ENCODE data around the gene PRPS2.

GRCh38 chrX:12844319-12844718, 53.1 kb downstream of the PRPS2 start:
- no peak for TF ChIP-seq POLR2A (IDR thresholded peaks at IDR 0.05; ENCODE audit: low read depth, low read length)
- no peak for TF ChIP-seq POLR2AphosphoS5 (IDR thresholded peaks at IDR 0.05; ENCODE audit: low read depth, low read length)
- no peak for TF ChIP-seq TAF1 (IDR thresholded peaks at IDR 0.05; ENCODE audit: low read depth, low read length)
- no peak for TF ChIP-seq SPI1 (IDR thresholded peaks at IDR 0.05; ENCODE audit: low read depth, low read length)
- no peak for TF ChIP-seq PAX5 (IDR thresholded peaks at IDR 0.05; ENCODE audit: insufficient read depth, low read length, severe bottlenecking)

All from GM12891 (cell line).